ENCODE data around the gene CCDC71. TPM values are rescaled to one million over a fixed set of nuclear protein-coding genes. Genes with fewer than 3 reads are reported as not detected.

Gene CCDC71
- total and polyA plus RNA-seq, 2 donors: 10.3 to 25.6 TPM

DNA sequence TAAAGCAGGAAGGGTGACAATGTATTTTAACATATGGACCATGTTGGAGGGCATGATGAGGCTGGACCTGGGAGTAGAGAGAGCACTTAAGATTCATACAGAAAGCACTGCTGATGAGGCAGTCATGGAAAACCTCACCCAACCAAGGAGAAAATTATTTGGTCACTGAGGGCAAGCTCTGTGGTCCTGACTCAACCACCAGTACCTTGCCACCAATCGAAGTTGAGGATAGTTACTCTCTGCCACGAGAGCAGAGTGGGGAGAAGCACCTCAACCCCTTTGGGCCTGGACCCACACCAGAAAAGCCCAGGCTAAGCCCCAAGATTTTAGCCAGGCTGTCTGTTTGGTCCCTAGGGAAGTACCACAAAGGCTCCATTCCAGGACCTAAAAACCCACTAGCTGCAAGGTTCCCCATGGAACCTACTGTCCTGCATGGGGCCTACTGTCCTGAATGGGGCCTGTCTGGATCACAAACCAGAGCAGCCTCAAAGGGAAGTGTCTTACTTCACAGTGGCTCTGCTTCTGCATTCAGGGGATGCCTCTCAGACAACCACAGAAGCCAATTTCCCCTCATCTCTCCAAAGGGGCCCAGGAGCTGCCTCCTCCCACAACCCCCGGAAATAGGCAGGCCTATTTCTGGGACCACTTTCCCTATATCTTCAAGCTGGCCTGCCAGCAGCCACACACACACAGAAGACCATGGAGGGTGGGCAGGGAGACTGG lies 4.2 kb downstream of the CCDC71 start:
- 70% methylated on average over 3 of the region's 3 CpGs for WGBS

DNA sequence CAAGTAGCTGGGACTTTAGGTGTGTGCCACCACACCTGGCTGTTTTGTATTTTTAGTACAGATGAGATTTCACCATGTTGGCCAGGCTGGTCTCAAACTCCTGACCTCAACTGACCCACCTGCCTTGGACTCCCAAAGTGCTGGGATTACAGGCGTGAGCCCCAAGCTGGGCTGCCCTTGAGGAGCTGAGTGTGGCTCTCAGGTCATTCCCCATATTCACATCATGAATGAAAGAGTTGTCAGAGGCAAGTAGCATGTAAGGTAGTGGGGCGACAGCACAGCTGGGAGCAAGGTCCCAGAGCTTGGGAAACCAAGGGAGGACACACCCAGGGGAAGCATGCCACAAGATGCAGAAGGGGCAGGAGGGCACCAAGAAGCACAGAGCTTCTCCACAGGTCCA lies 4.9 kb downstream of the CCDC71 start:
- Histone ChIP-seq H3K4me3 (ENCODE audit: low read depth, low read length) (no peak overlapping the region), H3K4me1 (ENCODE audit: insufficient read depth) (no peaks in the 10 kb centered on the region), H3K36me3 (ENCODE audit: insufficient read depth) (peaks cover 2% of the 10 kb centered on the region), H3K27ac (ENCODE audit: low read depth) (no peak overlapping the region)
- DNase-seq (ENCODE audit: extremely low spot score): no peak
- WGBS: 91% methylated on average over 2 of the region's 2 CpGs

More for the DNA sequence above, 4.2 kb downstream of the CCDC71 start:
- H3K27ac ChIP-seq (ENCODE audit: low read depth): no peak overlapping the region
- peaks cover 2% of the 10 kb centered on the region for H3K36me3 ChIP-seq (ENCODE audit: insufficient read depth)
- no peaks in the 10 kb centered on the region for H3K4me1 ChIP-seq (ENCODE audit: insufficient read depth)
- H3K4me3 ChIP-seq (ENCODE audit: low read depth, low read length): no peak overlapping the region
- DNase-seq (ENCODE audit: extremely low spot score): no peak

DNA sequence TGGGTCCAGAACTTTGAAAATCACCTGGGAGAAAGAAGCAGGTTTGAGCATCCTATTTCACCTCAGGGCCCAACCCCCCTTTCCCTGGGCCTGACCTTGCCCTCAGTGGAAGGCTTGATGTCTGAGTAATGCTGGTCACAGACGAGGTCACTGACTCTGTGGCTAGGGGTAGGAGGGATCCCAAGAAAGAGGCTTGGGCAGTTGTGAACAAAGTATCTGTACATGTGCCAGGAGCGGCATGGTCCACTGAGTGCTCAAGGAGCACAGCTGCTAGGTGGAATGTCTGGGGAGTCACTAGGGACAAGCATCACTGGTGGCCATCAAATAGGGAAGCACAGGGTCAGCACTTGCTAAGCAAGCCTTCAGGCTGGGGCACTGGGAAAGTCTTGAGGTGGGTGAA lies 7.3 kb downstream of the CCDC71 start:
- no peak for DNase-seq (ENCODE audit: extremely low spot score)
- H3K27ac ChIP-seq (ENCODE audit: low read depth): no peak overlapping the region
- H3K4me1 ChIP-seq (ENCODE audit: insufficient read depth): no peaks in the 10 kb centered on the region
- H3K4me3 ChIP-seq (ENCODE audit: low read depth, low read length): no peak overlapping the region
- peaks cover 1% of the 10 kb centered on the region for H3K36me3 ChIP-seq (ENCODE audit: insufficient read depth)
- 70% methylated on average over 2 of the region's 2 CpGs for WGBS

DNA sequence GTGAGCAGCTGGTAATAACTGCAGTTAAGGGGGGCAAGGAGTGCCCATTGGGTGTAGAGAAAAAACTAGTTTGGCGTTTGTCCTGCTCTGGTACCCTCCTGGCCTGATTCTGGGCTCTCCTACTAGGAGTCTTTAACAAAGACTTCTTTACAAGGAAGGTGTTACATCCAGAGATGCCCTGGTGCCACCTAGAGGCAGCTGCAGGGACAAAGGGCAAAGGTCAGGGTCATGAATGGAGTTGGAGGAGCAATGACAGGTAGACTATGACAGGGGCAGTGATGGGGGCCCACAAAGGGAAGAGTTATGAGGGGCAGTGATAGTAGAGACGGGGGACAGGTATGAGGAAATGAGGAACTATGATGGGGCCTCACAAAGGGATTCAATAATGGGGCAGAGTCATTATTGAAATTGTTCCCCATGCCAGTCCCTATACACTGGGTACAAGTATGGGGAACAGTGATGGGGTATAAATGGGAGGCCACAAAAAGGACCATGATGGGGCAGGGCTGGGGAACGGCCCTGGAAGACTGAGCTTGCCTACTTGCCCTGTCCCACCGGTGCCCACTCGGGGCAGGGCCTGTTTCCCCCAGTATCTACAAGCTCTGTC lies 7.9 kb downstream of the CCDC71 start:
- no peak overlapping the region for H3K27ac ChIP-seq (ENCODE audit: low read depth)
- no peaks in the 10 kb centered on the region for H3K4me1 ChIP-seq (ENCODE audit: insufficient read depth)
- WGBS: 69% methylated on average over 5 of the region's 5 CpGs
- H3K36me3 ChIP-seq (ENCODE audit: insufficient read depth): no peaks in the 10 kb centered on the region
- H3K4me3 ChIP-seq (ENCODE audit: low read depth, low read length): no peak overlapping the region
- no peak for DNase-seq (ENCODE audit: extremely low spot score)

DNA sequence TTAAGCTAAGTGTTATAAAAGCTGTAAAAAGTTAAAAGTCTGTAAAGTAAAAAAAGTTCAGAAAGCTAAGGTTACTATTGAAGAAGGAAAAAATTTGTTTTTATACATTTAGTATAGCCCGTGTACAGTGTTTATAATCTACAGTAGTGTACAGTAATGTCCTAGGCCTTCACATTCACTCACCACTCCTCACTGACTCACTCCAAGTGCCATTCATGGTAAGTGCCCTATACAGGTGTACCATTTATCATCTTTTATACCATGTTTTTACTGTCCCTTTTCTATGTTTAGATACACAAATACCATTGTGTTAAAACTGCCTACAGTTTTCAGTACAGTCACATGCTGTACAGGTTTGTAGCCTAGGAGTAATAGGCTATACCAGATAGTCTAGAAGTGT lies 8.8 kb downstream of the CCDC71 start:
- 56% methylated on average over 1 of the region's 1 CpG for WGBS
- no peak overlapping the region for H3K4me3 ChIP-seq (ENCODE audit: low read depth, low read length)
- no peak overlapping the region for H3K27ac ChIP-seq (ENCODE audit: low read depth)
- DNase-seq (ENCODE audit: extremely low spot score): no peak
- no peaks in the 10 kb centered on the region for H3K36me3 ChIP-seq (ENCODE audit: insufficient read depth)
- H3K4me1 ChIP-seq (ENCODE audit: insufficient read depth): no peaks in the 10 kb centered on the region

DNA sequence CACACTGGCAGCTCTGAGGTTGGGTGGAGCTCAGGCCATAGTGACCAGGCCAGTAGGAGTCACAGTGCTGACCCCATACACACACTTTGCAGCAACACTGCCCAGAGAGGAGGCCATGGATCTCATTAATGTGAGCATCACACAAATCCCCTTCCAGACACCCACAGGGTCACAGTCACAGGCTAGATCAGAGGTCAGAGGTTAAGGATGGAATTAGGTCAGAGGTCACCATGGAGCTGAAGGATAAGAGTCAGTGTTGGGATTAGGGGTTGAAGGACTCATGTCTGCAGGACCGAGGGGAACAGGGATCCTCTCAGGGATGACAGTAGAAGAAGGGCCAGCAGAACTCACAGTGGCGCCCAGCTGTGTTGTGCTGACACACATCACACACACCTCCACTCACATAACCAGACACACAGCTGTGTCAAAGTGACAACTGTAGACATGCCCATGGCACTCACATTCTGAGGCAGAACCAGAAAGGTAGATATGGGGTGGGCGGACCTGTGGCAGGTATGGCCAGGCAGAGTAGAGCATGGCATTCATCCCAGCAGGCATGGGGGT lies 12.7 kb downstream of the CCDC71 start:
- Histone ChIP-seq H3K36me3 (ENCODE audit: insufficient read depth) (no peaks in the 10 kb centered on the region), H3K27ac (ENCODE audit: low read depth) (no peak overlapping the region), H3K4me3 (ENCODE audit: low read depth, low read length) (no peak overlapping the region), H3K4me1 (ENCODE audit: insufficient read depth) (no peaks in the 10 kb centered on the region)
- DNase-seq (ENCODE audit: extremely low spot score): no peak
- 79% methylated on average over 3 of the region's 3 CpGs for WGBS

DNA sequence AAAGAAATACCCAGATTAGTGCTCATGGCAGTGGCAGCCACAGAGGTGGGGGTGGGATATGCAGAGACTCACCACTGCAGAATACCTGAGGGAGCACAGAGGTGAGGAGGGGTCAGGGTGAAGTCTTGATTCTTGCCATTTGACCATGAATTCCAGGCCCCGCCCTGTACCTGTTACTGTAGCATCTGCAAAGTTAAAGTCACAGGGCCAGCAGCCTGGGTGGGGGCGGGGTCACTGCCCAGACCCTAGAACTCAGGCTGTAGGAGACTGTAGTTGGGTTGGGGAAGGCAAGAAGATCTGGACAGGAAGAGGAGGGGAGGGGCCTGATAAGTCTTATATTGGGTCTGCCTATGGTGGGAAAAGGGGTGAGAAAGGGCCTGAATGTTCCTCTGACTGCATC lies 14.5 kb downstream of the CCDC71 start:
- no peak for DNase-seq (ENCODE audit: extremely low spot score)
- Histone ChIP-seq H3K36me3 (ENCODE audit: insufficient read depth) (no peaks in the 10 kb centered on the region), H3K4me3 (ENCODE audit: low read depth, low read length) (no peak overlapping the region), H3K4me1 (ENCODE audit: insufficient read depth) (no peaks in the 10 kb centered on the region), H3K27ac (ENCODE audit: low read depth) (no peak overlapping the region)
- 87% methylated on average over 2 of the region's 2 CpGs for WGBS

DNA sequence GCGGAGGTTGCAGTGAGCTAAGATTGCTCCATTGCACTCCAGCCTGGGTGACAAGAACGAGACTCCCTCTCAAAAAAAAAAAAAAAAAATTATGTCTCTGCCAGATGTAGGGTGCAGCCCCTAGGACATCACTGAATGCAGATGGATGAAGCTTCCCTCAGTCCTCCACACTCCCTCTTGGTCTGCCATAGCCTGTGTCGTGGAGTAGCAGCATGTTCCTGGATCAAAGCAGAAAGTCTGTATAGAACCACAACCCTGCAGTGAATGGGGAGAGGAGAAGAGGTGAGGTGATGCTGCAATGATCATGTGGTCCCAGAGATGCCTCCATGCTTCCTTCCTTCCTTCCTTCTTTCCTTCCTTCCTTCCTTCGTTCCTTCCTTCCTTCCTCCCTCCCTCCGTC lies 18.0 kb downstream of the CCDC71 start:
- Histone ChIP-seq H3K4me3 (ENCODE audit: low read depth, low read length) (no peak overlapping the region), H3K4me1 (ENCODE audit: insufficient read depth) (no peaks in the 10 kb centered on the region), H3K36me3 (ENCODE audit: insufficient read depth) (no peaks in the 10 kb centered on the region), H3K27ac (ENCODE audit: low read depth) (no peak overlapping the region)
- WGBS: 77% methylated on average over 5 of the region's 5 CpGs
- DNase-seq (ENCODE audit: extremely low spot score): no peak

DNA sequence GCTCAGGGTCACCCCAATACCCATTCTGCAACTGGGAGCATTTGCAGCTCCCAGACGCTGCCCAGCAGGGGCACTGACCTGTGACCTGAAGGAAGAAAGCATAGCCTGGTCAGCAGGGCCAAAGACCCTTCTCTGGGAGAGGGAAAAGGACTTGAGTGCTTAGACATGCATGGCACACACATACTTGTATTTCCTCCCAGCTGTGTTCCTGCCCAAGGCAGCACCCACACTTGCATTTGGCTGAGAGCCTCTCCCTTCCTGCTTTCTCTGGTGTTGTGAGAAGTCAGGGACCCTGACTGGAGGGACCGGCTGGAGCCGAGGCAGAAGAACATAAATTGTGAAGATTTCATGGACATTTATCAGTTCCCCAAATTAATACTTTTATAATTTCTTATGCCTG lies 26.1 kb downstream of the CCDC71 start:
- Histone ChIP-seq H3K4me1 (ENCODE audit: insufficient read depth) (no peaks in the 10 kb centered on the region), H3K4me3 (ENCODE audit: low read depth, low read length) (no peak overlapping the region), H3K27ac (ENCODE audit: low read depth) (no peak overlapping the region), H3K36me3 (ENCODE audit: insufficient read depth) (no peaks in the 10 kb centered on the region)
- WGBS: 73% methylated on average over 3 of the region's 3 CpGs
- DNase-seq (ENCODE audit: extremely low spot score): no peak

DNA sequence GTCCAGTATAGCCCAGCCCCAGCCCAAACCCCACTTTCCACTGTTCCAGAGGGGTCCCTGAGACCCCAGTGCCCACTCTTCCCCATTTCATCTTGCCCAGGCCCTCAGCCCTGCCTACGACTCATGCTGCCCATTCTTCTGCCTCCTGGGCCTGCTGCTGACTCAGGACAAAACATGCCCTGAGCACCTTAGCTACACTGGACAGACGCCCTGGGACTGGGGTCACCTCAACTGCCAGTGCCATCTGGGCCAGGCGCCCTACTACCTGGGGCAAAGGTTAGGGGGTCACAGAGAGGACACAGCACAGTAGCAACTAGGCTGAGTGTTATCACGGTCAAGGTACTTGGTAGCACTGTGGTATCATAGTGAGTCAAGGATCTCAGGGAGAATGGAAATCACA lies 30.6 kb downstream of the CCDC71 start:
- no peak overlapping the region for H3K27ac ChIP-seq (ENCODE audit: low read depth)
- H3K4me3 ChIP-seq (ENCODE audit: low read depth, low read length): no peak overlapping the region
- DNase-seq (ENCODE audit: extremely low spot score): no peak
- H3K4me1 ChIP-seq (ENCODE audit: insufficient read depth): no peaks in the 10 kb centered on the region
- H3K36me3 ChIP-seq (ENCODE audit: insufficient read depth): no peaks in the 10 kb centered on the region
- 79% methylated on average over 4 of the region's 4 CpGs for WGBS

DNA sequence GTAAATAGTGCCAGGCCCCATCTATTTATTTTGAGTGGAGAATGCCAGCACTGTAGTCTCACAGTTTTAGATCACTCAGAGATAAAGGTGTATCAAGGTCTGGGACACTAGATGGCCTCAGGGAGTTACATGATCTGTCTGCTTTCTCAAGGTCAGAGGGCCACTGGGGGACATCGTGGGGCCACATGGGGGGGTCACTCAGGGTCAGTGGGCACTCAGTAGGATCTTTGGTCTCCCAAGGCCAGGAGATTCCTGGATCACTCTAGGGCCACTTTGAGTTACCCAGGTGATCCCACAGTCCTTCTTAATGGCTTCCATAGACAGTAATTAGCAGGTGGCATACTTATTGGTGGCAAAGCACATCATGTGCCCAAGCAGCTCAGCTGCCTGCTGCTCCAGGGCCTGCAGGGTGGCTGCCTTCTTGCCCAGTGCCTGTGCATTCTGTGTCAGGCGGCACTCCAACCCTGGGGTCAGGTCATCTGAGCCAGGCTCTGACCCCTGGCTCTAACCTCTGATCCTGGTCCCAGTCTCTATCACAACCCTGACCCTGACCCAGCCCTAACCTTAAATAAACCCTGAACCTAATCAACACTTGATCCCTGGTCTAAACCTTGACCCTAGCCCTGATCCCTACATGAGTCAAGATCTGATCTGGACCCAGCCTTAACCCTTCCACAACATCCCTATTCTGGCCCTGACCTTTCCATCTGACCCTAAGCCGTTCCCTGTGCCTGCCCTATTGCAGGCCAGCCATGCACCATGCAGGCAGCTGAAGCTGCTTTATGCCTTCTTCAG lies 31.5 kb downstream of the CCDC71 start:
- H3K36me3 ChIP-seq (ENCODE audit: insufficient read depth): no peaks in the 10 kb centered on the region
- no peaks in the 10 kb centered on the region for H3K4me1 ChIP-seq (ENCODE audit: insufficient read depth)
- no peak overlapping the region for H3K4me3 ChIP-seq (ENCODE audit: low read depth, low read length)
- no peak overlapping the region for H3K27ac ChIP-seq (ENCODE audit: low read depth)
- WGBS: 60% methylated on average over 3 of the region's 3 CpGs
- DNase-seq (ENCODE audit: extremely low spot score): no peak

DNA sequence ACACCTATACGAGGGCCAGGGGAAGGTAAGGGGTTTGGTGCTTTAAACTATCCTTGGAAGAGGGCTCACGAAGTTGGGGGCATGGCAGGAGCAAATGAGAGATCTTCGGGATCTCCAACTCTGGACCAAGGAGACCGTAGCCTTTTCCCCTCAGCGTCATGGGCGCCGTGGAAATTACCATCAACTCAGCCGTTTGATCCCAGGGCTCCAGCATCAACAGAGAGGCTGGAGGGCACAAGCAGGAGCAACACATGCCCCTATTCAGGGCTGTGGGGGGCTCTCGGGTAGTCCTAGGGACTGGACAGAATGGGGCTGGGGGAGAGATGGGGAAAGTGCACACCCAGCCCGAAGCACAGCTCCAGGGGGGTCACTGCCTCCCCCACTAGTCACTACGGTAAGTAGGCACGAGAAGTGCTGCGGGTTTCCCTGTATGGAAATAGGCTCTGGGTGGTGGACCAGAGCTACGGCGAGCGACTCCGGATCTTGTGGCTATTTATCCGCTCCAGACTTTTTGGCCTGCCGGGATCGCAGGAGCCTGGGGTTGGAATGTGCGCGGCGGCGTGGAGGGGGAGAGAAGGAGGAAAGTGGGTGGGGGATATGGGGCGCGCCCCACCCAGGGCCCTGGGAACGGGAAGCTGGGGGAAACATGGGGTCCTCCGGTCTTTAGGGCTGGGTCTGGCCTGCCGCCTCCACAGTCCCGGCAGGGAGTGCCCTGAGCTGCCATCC lies 32.7 kb downstream of the CCDC71 start:
- WGBS: 4% methylated on average over 30 of the region's 30 CpGs
- Histone ChIP-seq H3K4me1 (ENCODE audit: insufficient read depth) (no peaks in the 10 kb centered on the region), H3K36me3 (ENCODE audit: insufficient read depth) (no peaks in the 10 kb centered on the region), H3K27ac (ENCODE audit: low read depth) (peak overlapping the region; percentile 86), H3K4me3 (ENCODE audit: low read depth, low read length) (peak overlapping the region; percentile 52)
- DNase-seq (ENCODE audit: extremely low spot score): peak; percentile 78

DNA sequence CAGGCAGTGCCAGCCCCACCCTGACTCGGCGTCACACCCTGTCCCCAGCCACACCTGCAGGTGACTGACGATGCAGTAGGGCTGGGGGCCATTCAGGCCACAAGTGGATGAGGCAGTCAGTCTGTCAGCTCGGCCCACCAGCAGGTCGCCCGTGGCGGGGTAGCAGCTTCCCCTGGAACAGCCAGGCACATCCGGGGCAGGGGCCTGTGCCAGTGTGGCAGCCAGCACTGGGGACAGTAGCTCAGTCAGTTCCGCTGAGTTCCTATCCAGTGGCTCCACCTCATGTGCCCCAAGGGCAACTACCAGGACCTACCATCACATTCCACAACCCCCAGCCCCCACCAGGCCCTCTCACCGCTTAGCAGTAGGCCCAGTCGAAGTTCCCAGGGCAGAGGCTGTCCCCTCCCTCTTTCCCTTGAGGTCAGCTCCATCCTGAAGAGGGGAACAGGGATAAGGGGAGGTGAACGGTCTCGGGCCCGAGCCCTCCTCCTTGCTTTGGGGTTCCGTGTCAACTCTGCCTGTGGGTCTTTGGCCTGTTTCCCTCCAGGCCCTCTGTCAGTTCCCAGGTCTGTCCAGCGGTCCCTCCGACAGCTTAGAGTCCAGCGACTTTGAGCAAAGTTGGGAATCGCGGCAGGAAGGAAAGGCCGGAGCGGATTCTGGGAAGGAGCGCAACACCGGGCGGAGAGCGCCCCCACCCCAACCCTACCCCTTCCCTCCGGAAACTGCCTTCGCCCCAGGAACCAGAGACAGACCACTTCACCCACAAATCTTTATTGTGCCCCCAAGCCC lies 33.5 kb downstream of the CCDC71 start, which contains the start of gene LAMB2:
Gene LAMB2 (minus strand): TSS at position 614 of the 789 bp plus-strand sequence. CDS start 183 bp downstream, at position 431.
- no peaks in the 10 kb centered on the region for H3K36me3 ChIP-seq (ENCODE audit: insufficient read depth)
- peak within 1 kb of the TSS; percentile 52 for H3K4me3 ChIP-seq (ENCODE audit: low read depth, low read length)
- H3K27ac ChIP-seq (ENCODE audit: low read depth): peak within 1 kb of the TSS; percentile 86
- DNase-seq (ENCODE audit: extremely low spot score): peak; percentile 45
- H3K4me1 ChIP-seq (ENCODE audit: insufficient read depth): no peaks in the 10 kb centered on the region
- WGBS: 5% methylated on average over 28 of the region's 28 CpGs
